Trophoblast cell (in vitro differentiated cells and primary cell): ENCODE measurements around the gene ACACB.

Experiments
- DNase-seq, 2 donors: peaks; one replicate each; pipeline ENCODE4 v3.0.0-alpha.2; 2016
- H2AFZ ChIP-seq: 2 replicates; pipeline ENCODE4 v1.6.1; 2013; ENCODE audit warnings: low read length, moderate library complexity, mild to moderate bottlenecking; ENCODE audit not compliant: insufficient read depth, poor library complexity
- H2AK5ac ChIP-seq: 2 replicates; pipeline ENCODE4 v1.6.1; 2013; ENCODE audit warnings: mild to moderate bottlenecking, low read length
- H2BK120ac ChIP-seq: 2 replicates; pipeline ENCODE4 v1.6.1; 2013; ENCODE audit warnings: low read length, mild to moderate bottlenecking, moderate library complexity; ENCODE audit not compliant: insufficient read depth, poor library complexity
- H2BK12ac ChIP-seq: 2 replicates; pipeline ENCODE4 v1.6.1; 2013; ENCODE audit warnings: mild to moderate bottlenecking, low read length, moderate library complexity
- H2BK5ac ChIP-seq: 2 replicates; pipeline ENCODE4 v1.6.1; 2013; ENCODE audit warnings: low read length, low read depth, moderate library complexity, mild to moderate bottlenecking; ENCODE audit not compliant: poor library complexity
- H3K14ac ChIP-seq: 2 replicates; pipeline ENCODE4 v1.6.1; 2013; ENCODE audit warnings: mild to moderate bottlenecking, low read length
- H3K18ac ChIP-seq: 2 replicates; pipeline ENCODE4 v1.6.1; 2013; ENCODE audit warnings: mild to moderate bottlenecking, low read length
- H3K23ac ChIP-seq: 2 replicates; pipeline ENCODE4 v1.6.1; 2013; ENCODE audit warnings: low read length
- H3K27ac ChIP-seq: 2 replicates; pipeline ENCODE4 v1.5.1; 2013; ENCODE audit warnings: low read depth, mild to moderate bottlenecking, inconsistent platforms, low read length, moderate library complexity
- H3K27me3 ChIP-seq: 2 replicates; pipeline ENCODE4 v1.6.1; 2013; ENCODE audit warnings: inconsistent platforms, mild to moderate bottlenecking, low read length, moderate library complexity; ENCODE audit not compliant: insufficient read depth
- H3K36me3 ChIP-seq, 2 experiments: 1 replicate in 1 of 2; 2 replicates in 1 of 2; pipeline ENCODE4 v1.6.1; 2013; ENCODE audit warnings: low read length in 2 of 2, mild to moderate bottlenecking in 2 of 2, moderate library complexity in 1 of 2; ENCODE audit not compliant: insufficient read depth in 2 of 2, control insufficient read depth in 1 of 2
- H3K4ac ChIP-seq: 2 replicates; pipeline ENCODE4 v1.6.1; 2013; ENCODE audit warnings: low read depth, mild to moderate bottlenecking, low read length, moderate library complexity
- H3K4me1 ChIP-seq, 2 experiments: 1 replicate in 1 of 2; 2 replicates in 1 of 2; pipeline ENCODE4 v1.6.1; 2013; ENCODE audit warnings: low read length in 2 of 2, mild to moderate bottlenecking in 2 of 2, moderate library complexity in 1 of 2; ENCODE audit not compliant: insufficient read depth in 2 of 2, control insufficient read depth in 1 of 2
- H3K4me2 ChIP-seq: 2 replicates; pipeline ENCODE4 v1.6.1; 2013; ENCODE audit warnings: inconsistent platforms, mild to moderate bottlenecking, low read length, moderate library complexity
- H3K4me3 ChIP-seq: 2 replicates; pipeline ENCODE4 v1.5.1; 2013; ENCODE audit warnings: mild to moderate bottlenecking, low read depth, low read length, inconsistent platforms
- H3K79me1 ChIP-seq: one replicate; pipeline ENCODE4 v1.6.1; 2013; ENCODE audit warnings: low read length
- H3K79me2 ChIP-seq: 2 replicates; pipeline ENCODE4 v1.6.1; 2013; ENCODE audit warnings: low read length, mild to moderate bottlenecking; ENCODE audit not compliant: control insufficient read depth, insufficient read depth, poor library complexity
- H3K9ac ChIP-seq: 2 replicates; pipeline ENCODE4 v1.6.1; 2013; ENCODE audit warnings: mild to moderate bottlenecking, low read length
- H3K9me3 ChIP-seq: 2 replicates; pipeline ENCODE4 v1.6.1; 2013; ENCODE audit warnings: low read depth, mild to moderate bottlenecking, control low read depth, inconsistent platforms, low read length; ENCODE audit not compliant: insufficient read depth
- H4K12ac ChIP-seq: 2 replicates; pipeline ENCODE4 v1.6.1; 2013; ENCODE audit warnings: low read depth, mild to moderate bottlenecking, low read length, moderate library complexity
- H4K8ac ChIP-seq: 2 replicates; pipeline ENCODE4 v1.6.1; 2013; ENCODE audit warnings: low read depth, mild to moderate bottlenecking, low read length, moderate library complexity
- H4K91ac ChIP-seq: one replicate; pipeline ENCODE4 v1.6.1; 2013; ENCODE audit warnings: low read depth, mild to moderate bottlenecking, low read length, moderate library complexity
- WGBS: extraction: QIAGEN DNeasy Blood & Tissue Kit; methylation state at CpG from one replicate; pipeline ENCODE4 v1.1.7; 2013; ENCODE audit warnings: missing lambda C conversion rate; ENCODE audit not compliant: insufficient read length, insufficient coverage; ENCODE audit errors: extremely low coverage; 5-methylcytosine and 5-hydroxymethylcytosine counted together

The ACACB gene

GRCh38 chr12:109289004-109289403, 172.6 kb downstream of the ACACB start:
- no peak overlapping the region for H4K12ac ChIP-seq
- no peak overlapping the region for H2AFZ ChIP-seq
- no peak overlapping the region for H3K4ac ChIP-seq
- no peak overlapping the region for H3K4me3 ChIP-seq
- H3K27ac ChIP-seq, result no peak overlapping the region
- H3K18ac ChIP-seq, result no peak overlapping the region
- H3K79me2 ChIP-seq, result no peaks in the 10 kb centered on the region
- no peaks in the 10 kb centered on the region for H3K27me3 ChIP-seq
- no peak overlapping the region for H3K23ac ChIP-seq
- H2AK5ac ChIP-seq, result no peak overlapping the region
- no peak overlapping the region for H4K8ac ChIP-seq
- no peaks in the 10 kb centered on the region for H3K79me1 ChIP-seq
- no peak overlapping the region for H2BK5ac ChIP-seq
- H3K4me1 ChIP-seq, result no peaks in the 10 kb centered on the region
- no peak overlapping the region for H2BK12ac ChIP-seq
- H4K91ac ChIP-seq, result no peak overlapping the region
- H3K4me2 ChIP-seq, result no peak overlapping the region
- H2BK120ac ChIP-seq, result no peak overlapping the region
- no peaks in the 10 kb centered on the region for H3K9me3 ChIP-seq
- no peaks in the 10 kb centered on the region for H3K36me3 ChIP-seq
- no peak overlapping the region for H3K14ac ChIP-seq
- WGBS, result no CpG with 5 or more reads among the region's 4 CpGs
- no peak for DNase-seq
- no peak overlapping the region for H3K9ac ChIP-seq

- Histone ChIP-seq H3K4me2 (no peak overlapping the region), H4K12ac (no peak overlapping the region), H3K79me2 (no peaks in the 10 kb centered on the region), H3K36me3 (no peaks in the 10 kb centered on the region), H2BK5ac (no peak overlapping the region), H3K14ac (no peak overlapping the region), H3K79me1 (no peaks in the 10 kb centered on the region), H3K4me1 (no peaks in the 10 kb centered on the region), H2BK12ac (no peak overlapping the region), H3K27ac (no peak overlapping the region), H4K8ac (no peak overlapping the region), H4K91ac (no peak overlapping the region), H3K27me3 (no peaks in the 10 kb centered on the region), H3K4me3 (no peak overlapping the region), H3K23ac (no peak overlapping the region), H3K4ac (no peak overlapping the region), H2AK5ac (no peak overlapping the region), H2AFZ (no peak overlapping the region), H2BK120ac (no peak overlapping the region), H3K9ac (no peak overlapping the region), H3K18ac (no peak overlapping the region), H3K9me3 (no peaks in the 10 kb centered on the region)
- no CpG with 5 or more reads among the region's 6 CpGs for WGBS
- DNase-seq, result no peak
These were observed 173.2 kb downstream of the ACACB start for GRCh38 chr12:109289551-109289950.

GRCh38 chr12:109290061-109290460, 173.7 kb downstream of the ACACB start:
- no peak overlapping the region for H3K4me3 ChIP-seq
- no CpG with 5 or more reads among the region's 18 CpGs for WGBS
- no peak overlapping the region for H3K14ac ChIP-seq
- H3K27ac ChIP-seq, result no peak overlapping the region
- H3K18ac ChIP-seq, result no peak overlapping the region
- no peak overlapping the region for H4K91ac ChIP-seq
- H3K4me1 ChIP-seq, result no peaks in the 10 kb centered on the region
- no peak overlapping the region for H2BK5ac ChIP-seq
- H3K79me1 ChIP-seq, result no peaks in the 10 kb centered on the region
- H3K9me3 ChIP-seq, result no peaks in the 10 kb centered on the region
- H3K4me2 ChIP-seq, result no peak overlapping the region
- H3K9ac ChIP-seq, result no peak overlapping the region
- no peak overlapping the region for H4K12ac ChIP-seq
- H2AK5ac ChIP-seq, result no peak overlapping the region
- no peak overlapping the region for H4K8ac ChIP-seq
- no peak overlapping the region for H3K4ac ChIP-seq
- no peaks in the 10 kb centered on the region for H3K36me3 ChIP-seq
- no peaks in the 10 kb centered on the region for H3K27me3 ChIP-seq
- no peak overlapping the region for H2AFZ ChIP-seq
- H3K23ac ChIP-seq, result no peak overlapping the region
- no peaks in the 10 kb centered on the region for H3K79me2 ChIP-seq
- no peak overlapping the region for H2BK12ac ChIP-seq
- no peak for DNase-seq
- no peak overlapping the region for H2BK120ac ChIP-seq

GRCh38 chr12:109291117-109291516, 174.7 kb downstream of the ACACB start:
- H3K4me3 ChIP-seq, result no peak overlapping the region
- no peak overlapping the region for H3K4me2 ChIP-seq
- no peak overlapping the region for H2AFZ ChIP-seq
- H3K9me3 ChIP-seq, result no peaks in the 10 kb centered on the region
- H3K27me3 ChIP-seq, result no peaks in the 10 kb centered on the region
- H4K91ac ChIP-seq, result no peak overlapping the region
- H2AK5ac ChIP-seq, result no peak overlapping the region
- H2BK120ac ChIP-seq, result no peak overlapping the region
- no peaks in the 10 kb centered on the region for H3K36me3 ChIP-seq
- H3K4me1 ChIP-seq, result no peaks in the 10 kb centered on the region
- no peak overlapping the region for H3K27ac ChIP-seq
- H3K79me1 ChIP-seq, result no peaks in the 10 kb centered on the region
- no peak overlapping the region for H3K18ac ChIP-seq
- DNase-seq, result no peak
- WGBS, result no CpG with 5 or more reads among the region's 15 CpGs
- no peak overlapping the region for H3K23ac ChIP-seq
- H3K14ac ChIP-seq, result no peak overlapping the region
- H2BK12ac ChIP-seq, result no peak overlapping the region
- H3K4ac ChIP-seq, result no peak overlapping the region
- no peak overlapping the region for H3K9ac ChIP-seq
- H4K8ac ChIP-seq, result no peak overlapping the region
- no peak overlapping the region for H2BK5ac ChIP-seq
- H4K12ac ChIP-seq, result no peak overlapping the region
- H3K79me2 ChIP-seq, result no peaks in the 10 kb centered on the region
